ENCODE measurements around the gene CAMK1D. TPM values are rescaled to one million over a fixed set of nuclear protein-coding genes. Genes with fewer than 3 reads are reported as not detected.
A peak's percentile ranks its signal among the peaks of the same experiment; 100 is the strongest.
"Not testable (repeated sequence)": the region's sequence is repeated elsewhere in the genome, so short reads cannot be mapped to it uniquely, and the experiment has no call there.

Gene CAMK1D
- total RNA-seq, 1 donor from 2014 or later: 1.8 TPM

GRCh38 chr10:12711350-12711708 lies 362.0 kb downstream of the CAMK1D start:
- TF ChIP-seq, protein P1, sequence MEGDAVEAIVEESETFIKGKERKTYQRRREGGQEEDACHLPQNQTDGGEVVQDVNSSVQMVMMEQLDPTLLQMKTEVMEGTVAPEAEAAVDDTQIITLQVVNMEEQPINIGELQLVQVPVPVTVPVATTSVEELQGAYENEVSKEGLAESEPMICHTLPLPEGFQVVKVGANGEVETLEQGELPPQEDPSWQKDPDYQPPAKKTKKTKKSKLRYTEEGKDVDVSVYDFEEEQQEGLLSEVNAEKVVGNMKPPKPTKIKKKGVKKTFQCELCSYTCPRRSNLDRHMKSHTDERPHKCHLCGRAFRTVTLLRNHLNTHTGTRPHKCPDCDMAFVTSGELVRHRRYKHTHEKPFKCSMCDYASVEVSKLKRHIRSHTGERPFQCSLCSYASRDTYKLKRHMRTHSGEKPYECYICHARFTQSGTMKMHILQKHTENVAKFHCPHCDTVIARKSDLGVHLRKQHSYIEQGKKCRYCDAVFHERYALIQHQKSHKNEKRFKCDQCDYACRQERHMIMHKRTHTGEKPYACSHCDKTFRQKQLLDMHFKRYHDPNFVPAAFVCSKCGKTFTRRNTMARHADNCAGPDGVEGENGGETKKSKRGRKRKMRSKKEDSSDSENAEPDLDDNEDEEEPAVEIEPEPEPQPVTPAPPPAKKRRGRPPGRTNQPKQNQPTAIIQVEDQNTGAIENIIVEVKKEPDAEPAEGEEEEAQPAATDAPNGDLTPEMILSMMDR (IDR thresholded peaks at IDR 0.05; ENCODE audit: insufficient read depth, low read length, severe bottlenecking): no peak
- H3K27me3 ChIP-seq (ENCODE audit: control insufficient read depth, insufficient read depth, low read length): no peaks in the 10 kb centered on the region
- DNase-seq (ENCODE audit: low read depth) (no peak), FAIRE-seq (no peak)
- H3K4me3 ChIP-seq (ENCODE audit: low read depth, low read length): no peak overlapping the region
- H3K36me3 ChIP-seq (ENCODE audit: control insufficient read depth, insufficient read depth, low read length): no peaks in the 10 kb centered on the region

DNA sequence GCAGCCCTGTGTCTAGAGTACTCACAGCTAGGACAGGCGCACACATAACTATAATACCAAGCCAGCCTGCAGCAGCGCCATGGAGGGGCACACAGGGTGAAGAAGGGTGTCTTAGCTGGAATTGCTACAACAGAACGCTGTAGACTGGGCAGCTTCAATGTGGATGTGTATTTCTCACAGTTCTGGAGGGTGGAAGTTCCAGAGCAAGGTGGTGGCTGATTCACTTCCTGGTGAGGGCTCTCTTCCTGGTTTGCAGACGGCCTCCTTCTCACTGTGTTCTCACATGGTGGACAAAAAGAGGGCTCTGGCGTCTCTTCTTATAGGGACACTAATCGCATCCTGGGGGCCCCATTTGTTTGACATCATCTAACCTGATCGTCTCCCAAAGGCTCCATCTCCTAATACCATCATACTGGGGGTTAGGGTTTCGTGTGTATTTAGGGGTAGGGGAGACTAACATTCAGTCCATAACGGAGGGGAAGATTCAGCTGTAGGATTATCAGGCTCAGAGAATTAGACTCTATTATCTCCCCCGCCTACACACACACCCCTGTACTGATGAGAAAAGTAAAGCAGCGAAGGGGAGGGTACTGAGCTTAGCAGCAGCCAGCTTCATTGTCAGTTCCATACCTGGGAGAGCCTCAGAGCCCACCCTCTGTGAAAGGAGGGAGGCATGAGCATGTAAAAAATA lies 363.1 kb downstream of the CAMK1D start:
- DNase-seq (ENCODE audit: low read depth) (no peak), FAIRE-seq (no peak)
- TF ChIP-seq, protein P1 (IDR thresholded peaks at IDR 0.05; ENCODE audit: insufficient read depth, low read length, severe bottlenecking): no peak
- no peaks in the 10 kb centered on the region for H3K27me3 ChIP-seq (ENCODE audit: control insufficient read depth, insufficient read depth, low read length)
- no peaks in the 10 kb centered on the region for H3K36me3 ChIP-seq (ENCODE audit: control insufficient read depth, insufficient read depth, low read length)
- H3K4me3 ChIP-seq (ENCODE audit: low read depth, low read length): no peak overlapping the region

DNA sequence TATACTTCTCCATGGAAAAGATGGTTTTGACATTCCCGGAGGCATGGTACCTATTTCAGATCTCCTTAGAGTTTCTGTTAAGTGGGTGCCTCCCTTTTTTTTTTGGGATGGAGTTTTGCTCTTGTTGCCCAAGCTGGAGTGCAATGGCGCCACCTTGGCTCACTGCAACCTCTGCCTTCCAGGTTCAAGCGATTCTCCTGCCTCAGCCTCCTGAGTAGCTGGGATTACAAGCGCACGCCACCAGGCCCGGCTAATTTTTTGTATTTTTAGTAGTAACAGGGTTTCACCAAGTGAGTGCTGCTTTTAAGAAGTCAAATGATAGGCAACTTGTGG lies 363.6 kb downstream of the CAMK1D start:
- not testable (repeated sequence) for H3K4me3 ChIP-seq (ENCODE audit: low read depth, low read length); H3K27me3 ChIP-seq (ENCODE audit: control insufficient read depth, insufficient read depth, low read length); H3K36me3 ChIP-seq (ENCODE audit: control insufficient read depth, insufficient read depth, low read length); FAIRE-seq; DNase-seq (ENCODE audit: low read depth)

DNA sequence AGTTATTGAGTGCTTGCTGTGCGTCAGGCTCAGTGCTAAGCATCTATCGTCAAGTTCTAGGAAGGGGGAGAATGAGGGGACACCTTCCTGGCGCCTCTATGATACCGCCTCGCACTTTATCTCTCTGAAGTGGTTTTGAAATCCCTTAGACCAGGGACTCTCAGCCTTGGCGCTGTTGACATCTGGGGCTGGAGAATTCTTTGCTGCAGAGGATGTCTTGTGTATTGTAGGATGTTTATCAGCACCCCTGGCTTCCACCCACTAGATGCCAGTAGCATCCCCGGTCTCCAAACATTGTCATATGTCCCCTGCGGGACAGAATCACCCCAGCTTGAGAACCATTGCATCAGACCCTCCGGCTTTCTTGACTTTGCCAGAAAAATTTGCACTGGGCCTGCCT lies 366.7 kb downstream of the CAMK1D start:
- DNase-seq (ENCODE audit: low read depth) (no peak), FAIRE-seq (no peak)
- no peak overlapping the region for H3K4me3 ChIP-seq (ENCODE audit: low read depth, low read length)
- TF ChIP-seq, protein P1 (IDR thresholded peaks at IDR 0.05; ENCODE audit: insufficient read depth, low read length, severe bottlenecking): no peak
- H3K27me3 ChIP-seq (ENCODE audit: control insufficient read depth, insufficient read depth, low read length): no peaks in the 10 kb centered on the region
- no peaks in the 10 kb centered on the region for H3K36me3 ChIP-seq (ENCODE audit: control insufficient read depth, insufficient read depth, low read length)

- FAIRE-seq (no peak), DNase-seq (ENCODE audit: low read depth) (peak; percentile 98)
- H3K4me3 ChIP-seq (ENCODE audit: low read depth, low read length): no peak overlapping the region
- H3K36me3 ChIP-seq (ENCODE audit: control insufficient read depth, insufficient read depth, low read length): no peaks in the 10 kb centered on the region
- no peaks in the 10 kb centered on the region for H3K27me3 ChIP-seq (ENCODE audit: control insufficient read depth, insufficient read depth, low read length)
- TF ChIP-seq, protein P1 (IDR thresholded peaks at IDR 0.05; ENCODE audit: insufficient read depth, low read length, severe bottlenecking): peak; percentile 31
Observed at GRCh38 chr10:12717981-12718707, 368.8 kb downstream of the CAMK1D start.

DNA sequence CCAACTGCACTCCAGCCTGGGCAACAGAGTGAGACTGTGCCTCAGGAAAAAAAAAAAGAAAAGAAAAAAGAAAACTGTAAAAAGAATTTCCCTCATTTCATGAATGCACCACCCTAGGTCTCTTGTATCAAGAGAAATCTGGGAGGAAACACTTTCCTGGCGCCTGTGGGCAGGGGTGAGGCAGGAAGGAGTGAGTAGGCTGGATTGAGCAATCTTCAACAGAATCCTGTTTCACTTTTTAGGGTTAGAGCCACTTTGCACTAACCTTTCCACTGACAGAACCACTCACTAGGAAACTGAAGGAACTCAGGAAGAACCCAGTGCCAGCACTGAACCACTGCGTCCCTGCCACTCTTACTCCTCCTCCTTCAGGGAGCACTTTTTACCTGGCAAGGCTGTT lies 370.0 kb downstream of the CAMK1D start:
- no peaks in the 10 kb centered on the region for H3K36me3 ChIP-seq (ENCODE audit: control insufficient read depth, insufficient read depth, low read length)
- TF ChIP-seq, protein P1 (IDR thresholded peaks at IDR 0.05; ENCODE audit: insufficient read depth, low read length, severe bottlenecking): no peak
- no peak overlapping the region for H3K4me3 ChIP-seq (ENCODE audit: low read depth, low read length)
- DNase-seq (ENCODE audit: low read depth): peak; percentile 91
- no peak for FAIRE-seq
- H3K27me3 ChIP-seq (ENCODE audit: control insufficient read depth, insufficient read depth, low read length): no peaks in the 10 kb centered on the region

All from bronchial epithelial cell (primary cell).